Hypothalamus (tissue), 51 donors: ENCODE results near the gene PLA2G3.
"Not testable (repeated sequence)": the region's sequence is repeated elsewhere in the genome, so short reads cannot be mapped to it uniquely, and the experiment has no call there.

Source experiments
- DNase-seq, 51 donors: peaks; one replicate each; lab custom pipeline; 2025; lab: John Stamatoyannopoulos, UW

Gene PLA2G3

GRCh38 chr22:31124811-31125465, 15.4 kb downstream of the PLA2G3 start:
- DNase-seq = no peak

- no peak for DNase-seq
Observed at GRCh38 chr22:31124290-31124689, 16.0 kb downstream of the PLA2G3 start.

- DNase-seq = no peak
Observed at GRCh38 chr22:31123292-31123602, 17.1 kb downstream of the PLA2G3 start.

- DNase-seq = peak in 25 of 51 donors; percentile 12 to 62 (median 31)
Observed at GRCh38 chr22:31122532-31123291, 17.6 kb downstream of the PLA2G3 start, which contains the start of gene INPP5J. Gene INPP5J (plus strand): TSS chr22:31122966. CDS start chr22:31123015, 49 bp downstream.

GRCh38 chr22:31122196-31122531, 18.1 kb downstream of the PLA2G3 start:
- DNase-seq = no peak

GRCh38 chr22:31121403-31121802, 18.9 kb downstream of the PLA2G3 start:
- no peak for DNase-seq

GRCh38 chr22:31120642-31121041, 19.7 kb downstream of the PLA2G3 start:
- DNase-seq = no peak

GRCh38 chr22:31120230-31120629, 20.1 kb downstream of the PLA2G3 start:
- DNase-seq = no peak

GRCh38 chr22:31119026-31119717, 21.1 kb downstream of the PLA2G3 start:
- no peak for DNase-seq

- DNase-seq = no peak
Observed at GRCh38 chr22:31118046-31118820, 22.1 kb downstream of the PLA2G3 start.

- not testable (repeated sequence) for DNase-seq
Observed at GRCh38 chr22:31112547-31113091, 27.7 kb downstream of the PLA2G3 start.

GRCh38 chr22:31107894-31108218, 32.5 kb downstream of the PLA2G3 start:
- DNase-seq = no peak

GRCh38 chr22:31107178-31107893, 33.0 kb downstream of the PLA2G3 start, which contains the start of gene SELENOM:
Gene SELENOM (minus strand): TSS chr22:31107568. CDS start chr22:31107505, 63 bp downstream.
- peak in 50 of 51 donors; percentile 48 to 95 (median 85) for DNase-seq

- no peak for DNase-seq
Observed at GRCh38 chr22:31106731-31107177, 33.6 kb downstream of the PLA2G3 start.

GRCh38 chr22:31106001-31106571, 34.2 kb downstream of the PLA2G3 start:
- DNase-seq = no peak

GRCh38 chr22:31105282-31105929, 34.9 kb downstream of the PLA2G3 start:
- no peak for DNase-seq

GRCh38 chr22:31104869-31105268, 35.4 kb downstream of the PLA2G3 start:
- no peak for DNase-seq

- peak in 2 of 51 donors; percentile 20 to 22 for DNase-seq
Observed at GRCh38 chr22:31103899-31104694, 36.2 kb downstream of the PLA2G3 start.
